H1 (cell line): Measurements from ENCODE around the gene INHBA. TPM values are rescaled to one million over a fixed set of nuclear protein-coding genes. Genes with fewer than 3 reads are reported as not detected.

Experiments
- CTCF ChIA-PET: fragments of 300-600 bp; sonication (Branson Sonifier 250); formaldehyde crosslinking; loops from one replicate; lab custom pipeline; 2021; ENCODE audit not compliant: partially characterized antibody; lab: Charles Lee
- POLR2A ChIA-PET: fragments of 300-600 bp; sonication (Branson Sonifier 250); formaldehyde crosslinking; loops from one replicate; lab custom pipeline; 2021; ENCODE audit warnings: inconsistent platforms; ENCODE audit not compliant: partially characterized antibody; lab: Charles Lee
- DNase-seq, 2 experiments: peaks; one replicate each; pipeline versions ENCODE4 v3.0.0 to v3.0.0-alpha.2; 2010 to 2022; ENCODE audit warnings: low spot score in 2 of 2, low read depth in 1 of 2, mixed read lengths in 1 of 2
- FAIRE-seq: peaks from 2 replicates; lab custom pipeline; 2011; peaks lifted over from hg19 to GRCh38; lab: Jason Lieb, UNC
- H2AFZ ChIP-seq: 2 replicates; pipeline ENCODE4 v1.8.1; 2012; ENCODE audit warnings: low read length, inconsistent platforms
- H2AK5ac ChIP-seq: 2 replicates; pipeline ENCODE4 v1.6.1; 2013; ENCODE audit warnings: low read depth, low read length
- H2BK120ac ChIP-seq: replicated peaks from 2 replicates; pipeline ENCODE3; 2013; ENCODE audit warnings: low read depth, low read length, inconsistent platforms
- H2BK12ac ChIP-seq: 2 replicates; pipeline ENCODE4 v1.6.1; 2013; ENCODE audit warnings: low read depth, low read length
- H2BK15ac ChIP-seq: 2 replicates; pipeline ENCODE4 v1.6.1; 2013; ENCODE audit warnings: low read length
- H2BK20ac ChIP-seq: 2 replicates; pipeline ENCODE4 v1.6.1; 2013; ENCODE audit warnings: low read length
- H2BK5ac ChIP-seq: 2 replicates; pipeline ENCODE4 v1.6.1; 2013; ENCODE audit warnings: low read depth, low read length
- H3K14ac ChIP-seq: 2 replicates; pipeline ENCODE4 v1.6.1; 2013; ENCODE audit warnings: inconsistent platforms; ENCODE audit not compliant: insufficient read length
- H3K18ac ChIP-seq: 2 replicates; pipeline ENCODE4 v1.6.1; 2013; ENCODE audit warnings: low read length; ENCODE audit errors: extremely low read depth
- H3K23ac ChIP-seq: 2 replicates; pipeline ENCODE4 v1.6.1; 2013; ENCODE audit warnings: inconsistent platforms; ENCODE audit not compliant: insufficient read length
- H3K23me2 ChIP-seq: 2 replicates; pipeline ENCODE4 v1.6.1; 2013; ENCODE audit warnings: low read depth, low read length
- H3K27ac ChIP-seq: 2 replicates; pipeline ENCODE4 v1.6.1; 2011; ENCODE audit warnings: low read depth, low read length, inconsistent platforms
- H3K27me3 ChIP-seq, 4 experiments: replicated peaks in 1 of 4; 1 replicate in 1 of 4; 2 replicates in 3 of 4; pipeline versions ENCODE4 v1.6.1 to v1.8.1; 2011 to 2013; ENCODE audit warnings: low read length in 3 of 4, mild to moderate bottlenecking in 3 of 4, inconsistent platforms in 2 of 4, mixed read lengths in 2 of 4, moderate library complexity in 1 of 4; ENCODE audit not compliant: control insufficient read depth in 3 of 4, insufficient read depth in 3 of 4; ENCODE audit errors: extremely low read depth in 1 of 4
- H3K36me3 ChIP-seq, 4 experiments: 2 replicates each; pipeline versions ENCODE4 v1.6.1 to v1.8.1; 2011 to 2013; ENCODE audit warnings: mild to moderate bottlenecking in 4 of 4, low read length in 3 of 4, moderate library complexity in 2 of 4, control low read depth in 1 of 4, inconsistent platforms in 1 of 4; ENCODE audit not compliant: insufficient read depth in 4 of 4, control insufficient read depth in 2 of 4
- H3K4ac ChIP-seq: replicated peaks from 2 replicates; pipeline ENCODE3; 2013; ENCODE audit warnings: low read length, low read depth, mixed read lengths, inconsistent platforms; ENCODE audit not compliant: insufficient read length
- H3K4me1 ChIP-seq, 4 experiments: replicated peaks in 1 of 4; 1 replicate in 1 of 4; 2 replicates in 3 of 4; pipeline versions ENCODE4 v1.6.1 to v1.8.1; 2011 to 2013; ENCODE audit warnings: low read length in 3 of 4, inconsistent platforms in 2 of 4, mixed read lengths in 1 of 4; ENCODE audit not compliant: insufficient read depth in 4 of 4, control insufficient read depth in 3 of 4
- H3K4me2 ChIP-seq, 2 experiments: 2 replicates each; pipeline versions ENCODE4 v1.6.1 to v1.8.1; 2011 to 2013; ENCODE audit warnings: low read depth in 2 of 2, low read length in 2 of 2, control low read depth in 1 of 2, inconsistent platforms in 1 of 2, mild to moderate bottlenecking in 1 of 2; ENCODE audit not compliant: insufficient read depth in 1 of 2
- H3K4me3 ChIP-seq, 4 experiments: fragments of 200-600, 300-600 bp in 1 of 4; sonication (generic), shearing (Covaris generic), sonication (Bioruptor Twin) in 1 of 4; 2 replicates each; pipeline versions ENCODE4 v1.5.1 to v1.8.1; 2011 to 2016; ENCODE audit warnings: low read length in 4 of 4, low read depth in 3 of 4, control low read depth in 2 of 4, inconsistent platforms in 2 of 4, mild to moderate bottlenecking in 2 of 4, mixed read lengths in 1 of 4, moderate library complexity in 1 of 4; ENCODE audit not compliant: insufficient read depth in 2 of 4; ENCODE audit errors: extremely low read depth in 1 of 4
- H3K56ac ChIP-seq: replicated peaks from 2 replicates; pipeline ENCODE3; 2013; ENCODE audit warnings: low read depth, mild to moderate bottlenecking, mixed read lengths, low read length, inconsistent platforms; ENCODE audit not compliant: insufficient read length
- H3K79me1 ChIP-seq: 2 replicates; pipeline ENCODE4 v1.6.1; 2013; ENCODE audit warnings: low read depth, low read length, control low read depth
- H3K79me2 ChIP-seq, 2 experiments: 2 replicates each; pipeline versions ENCODE4 v1.6.1 to v1.8.1; 2012 to 2013; ENCODE audit warnings: low read length in 2 of 2, mild to moderate bottlenecking in 2 of 2, inconsistent platforms in 1 of 2; ENCODE audit not compliant: insufficient read depth in 2 of 2, control insufficient read depth in 1 of 2
- H3K9ac ChIP-seq, 4 experiments: replicated peaks in 1 of 4; 1 replicate in 1 of 4; 2 replicates in 3 of 4; pipeline versions ENCODE4 v1.6.1 to v1.8.1; 2011 to 2013; ENCODE audit warnings: low read depth in 3 of 4, low read length in 3 of 4, control low read depth in 2 of 4, mild to moderate bottlenecking in 2 of 4, moderate library complexity in 2 of 4, inconsistent platforms in 1 of 4; ENCODE audit errors: extremely low read depth in 1 of 4
- H3K9me3 ChIP-seq, 2 experiments: 2 replicates each; pipeline versions ENCODE4 v1.6.1 to v1.8.1; 2012 to 2013; ENCODE audit warnings: mild to moderate bottlenecking in 2 of 2, moderate library complexity in 2 of 2, control low read depth in 1 of 2, inconsistent platforms in 1 of 2, low read depth in 1 of 2, low read length in 1 of 2, mixed read lengths in 1 of 2; ENCODE audit not compliant: insufficient read depth in 2 of 2
- H4K20me1 ChIP-seq, 2 experiments: replicated peaks in 1 of 2; 2 replicates each; pipeline versions ENCODE3 to v1.8.1; 2011 to 2013; ENCODE audit warnings: inconsistent platforms in 2 of 2, low read length in 2 of 2, mild to moderate bottlenecking in 1 of 2; ENCODE audit not compliant: insufficient read depth in 2 of 2, control insufficient read depth in 1 of 2
- H4K5ac ChIP-seq: 2 replicates; pipeline ENCODE4 v1.6.1; 2013; ENCODE audit warnings: low read length, low read depth, mixed read lengths, inconsistent platforms; ENCODE audit not compliant: insufficient read length
- H4K8ac ChIP-seq: 2 replicates; pipeline ENCODE4 v1.8.0; 2013; ENCODE audit warnings: mild to moderate bottlenecking, moderate library complexity, low read length, inconsistent platforms; ENCODE audit not compliant: insufficient read depth; ENCODE audit errors: extremely low read depth
- H4K91ac ChIP-seq: replicated peaks from 2 replicates; pipeline ENCODE3; 2013; ENCODE audit warnings: low read length, mixed read lengths, inconsistent platforms; ENCODE audit not compliant: insufficient read length
- BCL11A ChIP-seq, 2 experiments: IDR thresholded peaks; one replicate each; pipeline ENCODE4 v1.6.1; 2011; ENCODE audit warnings: low read depth in 2 of 2, low read length in 2 of 2, mild to moderate bottlenecking in 2 of 2
- CREB1 ChIP-seq: IDR thresholded peaks from 2 replicates; pipeline ENCODE4 v1.6.1; 2012; ENCODE audit warnings: inconsistent platforms
- NANOG ChIP-seq: IDR thresholded peaks from 2 replicates; pipeline ENCODE4 v1.6.1; 2011; ENCODE audit warnings: low read length, low read depth, mild to moderate bottlenecking, inconsistent platforms; ENCODE audit not compliant: insufficient read depth, poor library complexity, severe bottlenecking
- NRF1 ChIP-seq: IDR thresholded peaks from 2 replicates; pipeline ENCODE4 v1.6.1; 2011; ENCODE audit warnings: mild to moderate bottlenecking, low read depth, low read length, improper control_type of control experiment
- POLR2AphosphoS5 ChIP-seq: IDR thresholded peaks from 2 replicates; pipeline ENCODE4 v1.6.1; 2011; ENCODE audit warnings: low read depth, low read length
- TEAD4 ChIP-seq: IDR thresholded peaks from 2 replicates; pipeline ENCODE4 v1.6.1; 2012; ENCODE audit warnings: low read depth, low read length, inconsistent platforms, mixed read lengths
- USF2 ChIP-seq: IDR thresholded peaks from 2 replicates; pipeline ENCODE4 v1.6.1; 2011; ENCODE audit warnings: low read length, improper control_type of control experiment
- YY1 ChIP-seq: IDR thresholded peaks from 2 replicates; pipeline ENCODE4 v1.6.1; 2011; ENCODE audit warnings: low read depth, mild to moderate bottlenecking, low read length
- WGBS, 2 experiments: shearing (Covaris generic) in 1 of 2; methylation state at CpG; one replicate each; pipeline versions ENCODE4 v1.1.6 to v1.1.7; 2013 to 2015; ENCODE audit warnings: low lambda C conversion rate in 2 of 2, mixed read lengths in 2 of 2, inconsistent platforms in 1 of 2, low coverage in 1 of 2, missing lambda C conversion rate in 1 of 2; ENCODE audit not compliant: insufficient replicate concordance in 2 of 2, insufficient coverage in 1 of 2, insufficient read length in 1 of 2; ENCODE audit errors: extremely low coverage in 1 of 2, missing lambda C conversion rate in 1 of 2; 5-methylcytosine and 5-hydroxymethylcytosine counted together
- polyA plus RNA-seq, 7 experiments: library from polyadenylated mRNA; depleted of rRNA in 3 of 7; stranded (reverse) in 5 of 7; unstranded in 2 of 7; fragments of >200 nt in 5 of 7; fragments of 200-250 nt in 2 of 7; gene quantifications; 1 replicate in 5 of 7; 2 replicates in 1 of 7; 4 replicates in 1 of 7; pipeline versions ENCODE4 v1.2.1 to v1.2.3, GENCODE V29; 2011 to 2013; ENCODE audit warnings: missing spikeins in 2 of 7, mixed read lengths in 2 of 7
- total RNA-seq: library from RNA; stranded (reverse); fragmentation: NEBNext Ultra II Directional; extraction: Animal tissue kit (Norgen Biotek cat#: 25700); gene quantifications from 2 replicates; pipeline ENCODE4 v1.2.1, GENCODE V29; 2021

INHBA gene
- total and polyA plus RNA-seq, 2 of the 8 experiments (the other 6 are each of a cell fraction or from before 2014, with no cell fraction given) = 1.1 to 2.7 TPM

- Histone ChIP-seq H3K27me3 (no peaks in the 10 kb centered on the region), H4K5ac (no peak overlapping the region), H2BK120ac (no peak overlapping the region), H3K9ac (no peak overlapping the region), H4K8ac (no peak overlapping the region), H3K23ac (no peak overlapping the region), H3K14ac (no peak overlapping the region), H4K91ac (no peak overlapping the region), H3K4ac (no peak overlapping the region), H3K4me1 (peaks cover 0 to 8% (median 0%) of the 10 kb centered on the region in 4 experiments; a peak in 3 of 7 replicates), H3K23me2 (peaks cover 2% of the 10 kb centered on the region; the same call in 1 of the 2 replicates), H4K20me1 (no peaks in the 10 kb centered on the region), H3K27ac (no peak overlapping the region), H2BK12ac (no peak overlapping the region), H2AK5ac (no peak overlapping the region), H3K56ac (no peak overlapping the region), H3K36me3 (peaks cover 0 to 7% (median 0%) of the 10 kb centered on the region in 4 experiments; a peak in 1 of 8 replicates), H3K79me2 (no peaks in the 10 kb centered on the region), H3K79me1 (no peaks in the 10 kb centered on the region), H3K4me3 (no peak overlapping the region), H2BK20ac (no peak overlapping the region), H2AFZ (no peak overlapping the region), H3K9me3 (no peaks in the 10 kb centered on the region), H3K4me2 (no peak overlapping the region), H3K18ac (no peak overlapping the region), H2BK15ac (no peak overlapping the region), H2BK5ac (no peak overlapping the region)
- DNase-seq (no peak), FAIRE-seq (no peak)
- TF ChIP-seq USF2 = no peak
- TF ChIP-seq YY1 = no peak
- no peak for TF ChIP-seq NRF1
- no peak for TF ChIP-seq BCL11A (IDR thresholded peaks at IDR 0.05; ENCODE audit: low read depth in 2 of 2, low read length in 2 of 2)
- TF ChIP-seq POLR2AphosphoS5 = no peak
- no peak for TF ChIP-seq TEAD4
- TF ChIP-seq CREB1 = no peak
- TF ChIP-seq NANOG = no peak
- 88% methylated on average over 2 of the region's 2 CpGs; no CpG with 5 or more reads in 1 of the 2 experiments for WGBS, 2 experiments
- CTCF ChIA-PET = no interaction called here
- POLR2A ChIA-PET = no interaction called here
Measured at GRCh38 chr7:41688906-41689305, 14.0 kb downstream of the INHBA start.
